Islet precursor cell (in vitro differentiated cells): ENCODE results near the gene TRPM4.
"Not testable (repeated sequence)": the region's sequence is repeated elsewhere in the genome, so short reads cannot be mapped to it uniquely, and the experiment has no call there.

ENCODE experiments used
- DNase-seq: peaks from one replicate; pipeline ENCODE4 v3.0.0-alpha.2; 2018

Gene TRPM4

GRCh38 chr19:49152119-49152550 lies 5.5 kb upstream of the TRPM4 start:
- DNase-seq, result no peak

- DNase-seq, result no peak
Observed at GRCh38 chr19:49153167-49153809, 4.3 kb upstream of the TRPM4 start.

- DNase-seq, result no peak
Observed at GRCh38 chr19:49154279-49154678, 3.3 kb upstream of the TRPM4 start.

GRCh38 chr19:49155005-49155819 lies 2.4 kb upstream of the TRPM4 start, which contains the start of gene HRC:
HRC (minus strand) TSS chr19:49155396; CDS start chr19:49155237, 159 bp downstream.
- DNase-seq, result peak; percentile 50

- DNase-seq, result peak; percentile 64
Observed at GRCh38 chr19:49155820-49156346, 1.7 kb upstream of the TRPM4 start.

GRCh38 chr19:49160450-49161189 lies 3.0 kb downstream of the TRPM4 start:
- DNase-seq, result no peak

- no peak for DNase-seq
Observed at GRCh38 chr19:49161987-49162386, 4.4 kb downstream of the TRPM4 start.

GRCh38 chr19:49165111-49165750 lies 7.6 kb downstream of the TRPM4 start:
- peak; percentile 39 for DNase-seq

GRCh38 chr19:49165865-49166301 lies 8.3 kb downstream of the TRPM4 start:
- DNase-seq, result peak; percentile 50

- DNase-seq, result no peak
Observed at GRCh38 chr19:49167857-49168409, 10.3 kb downstream of the TRPM4 start.

GRCh38 chr19:49168421-49168820 lies 10.8 kb downstream of the TRPM4 start:
- no peak for DNase-seq

GRCh38 chr19:49173198-49173597 lies 15.6 kb downstream of the TRPM4 start:
- no peak for DNase-seq

GRCh38 chr19:49180659-49181058 lies 23.1 kb downstream of the TRPM4 start:
- no peak for DNase-seq

- not testable (repeated sequence) for DNase-seq
Observed at GRCh38 chr19:49182010-49182847, 24.6 kb downstream of the TRPM4 start.

GRCh38 chr19:49182848-49183375 lies 25.3 kb downstream of the TRPM4 start:
- no peak for DNase-seq

- DNase-seq, result no peak
Observed at GRCh38 chr19:49186108-49186507, 28.5 kb downstream of the TRPM4 start.

GRCh38 chr19:49188626-49189200 lies 31.1 kb downstream of the TRPM4 start:
- DNase-seq, result no peak

GRCh38 chr19:49189259-49189658 lies 31.7 kb downstream of the TRPM4 start:
- no peak for DNase-seq

GRCh38 chr19:49190781-49191180 lies 33.2 kb downstream of the TRPM4 start:
- no peak for DNase-seq

GRCh38 chr19:49193822-49194394 lies 36.3 kb downstream of the TRPM4 start:
- DNase-seq, result no peak
